Measurements from ENCODE around the gene PIGS. TPM values are rescaled to one million over a fixed set of nuclear protein-coding genes. Genes with fewer than 3 reads are reported as not detected.

PIGS gene
- total RNA-seq, 1 donor = 49.9 TPM

DNA sequence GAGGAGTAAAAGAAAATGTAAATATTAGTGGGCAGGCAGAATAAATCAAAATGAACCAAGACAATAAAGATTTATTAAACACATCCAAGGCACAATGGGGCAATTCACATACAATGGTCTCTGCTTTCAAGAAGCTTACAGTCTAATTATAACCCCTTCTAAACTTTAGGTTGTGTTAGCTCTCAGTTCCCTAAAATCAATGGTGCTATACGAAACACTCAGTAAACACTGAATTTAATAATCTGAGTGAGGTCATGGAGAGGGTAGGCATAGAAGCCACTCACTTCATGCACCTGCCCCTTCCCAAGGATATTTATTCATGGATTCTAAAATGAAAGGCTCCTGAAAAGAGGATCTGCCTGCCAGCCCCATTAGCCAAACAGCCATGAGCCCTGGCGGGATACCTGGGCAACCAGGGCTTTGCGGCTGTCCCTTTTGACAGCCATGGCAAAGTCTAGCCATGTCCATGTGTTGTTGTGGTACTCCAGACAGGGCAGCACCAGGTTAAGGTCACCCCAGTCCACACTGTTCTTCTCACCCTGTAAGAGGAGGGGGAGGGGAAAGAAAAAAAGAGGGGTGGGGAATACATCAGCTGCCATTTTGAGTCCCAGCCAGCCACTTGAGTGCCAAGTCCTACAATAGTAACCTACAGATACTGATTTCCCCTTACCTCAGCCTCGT lies 44.1 kb upstream of the PIGS start:
- Histone ChIP-seq H3K4me1 (ENCODE audit: insufficient read depth, low read length) (no peaks in the 10 kb centered on the region), H2AFZ (ENCODE audit: low read length) (no peak overlapping the region), H3K36me3 (ENCODE audit: insufficient read depth, low read length) (peaks cover 95% of the 10 kb centered on the region), H4K20me1 (ENCODE audit: insufficient read depth, low read length) (no peaks in the 10 kb centered on the region), H3K79me2 (ENCODE audit: insufficient read depth, low read length) (no peaks in the 10 kb centered on the region), H3K9me3 (ENCODE audit: low read depth, low read length) (no peaks in the 10 kb centered on the region), H3K27me3 (ENCODE audit: insufficient read depth, low read length) (no peaks in the 10 kb centered on the region), H3K27ac (ENCODE audit: low read depth, low read length) (no peak overlapping the region), H3K4me2 (ENCODE audit: insufficient read depth, low read length) (no peak overlapping the region), H3K4me3 (ENCODE audit: insufficient read depth, low read length) (no peak overlapping the region)
- TF ChIP-seq, protein P1, sequence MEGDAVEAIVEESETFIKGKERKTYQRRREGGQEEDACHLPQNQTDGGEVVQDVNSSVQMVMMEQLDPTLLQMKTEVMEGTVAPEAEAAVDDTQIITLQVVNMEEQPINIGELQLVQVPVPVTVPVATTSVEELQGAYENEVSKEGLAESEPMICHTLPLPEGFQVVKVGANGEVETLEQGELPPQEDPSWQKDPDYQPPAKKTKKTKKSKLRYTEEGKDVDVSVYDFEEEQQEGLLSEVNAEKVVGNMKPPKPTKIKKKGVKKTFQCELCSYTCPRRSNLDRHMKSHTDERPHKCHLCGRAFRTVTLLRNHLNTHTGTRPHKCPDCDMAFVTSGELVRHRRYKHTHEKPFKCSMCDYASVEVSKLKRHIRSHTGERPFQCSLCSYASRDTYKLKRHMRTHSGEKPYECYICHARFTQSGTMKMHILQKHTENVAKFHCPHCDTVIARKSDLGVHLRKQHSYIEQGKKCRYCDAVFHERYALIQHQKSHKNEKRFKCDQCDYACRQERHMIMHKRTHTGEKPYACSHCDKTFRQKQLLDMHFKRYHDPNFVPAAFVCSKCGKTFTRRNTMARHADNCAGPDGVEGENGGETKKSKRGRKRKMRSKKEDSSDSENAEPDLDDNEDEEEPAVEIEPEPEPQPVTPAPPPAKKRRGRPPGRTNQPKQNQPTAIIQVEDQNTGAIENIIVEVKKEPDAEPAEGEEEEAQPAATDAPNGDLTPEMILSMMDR (IDR thresholded peaks at IDR 0.05; ENCODE audit: extremely low read depth, low read depth, low read length) = no peak
- no peak for DNase-seq (ENCODE audit: insufficient read length, low spot score, missing footprints)

DNA sequence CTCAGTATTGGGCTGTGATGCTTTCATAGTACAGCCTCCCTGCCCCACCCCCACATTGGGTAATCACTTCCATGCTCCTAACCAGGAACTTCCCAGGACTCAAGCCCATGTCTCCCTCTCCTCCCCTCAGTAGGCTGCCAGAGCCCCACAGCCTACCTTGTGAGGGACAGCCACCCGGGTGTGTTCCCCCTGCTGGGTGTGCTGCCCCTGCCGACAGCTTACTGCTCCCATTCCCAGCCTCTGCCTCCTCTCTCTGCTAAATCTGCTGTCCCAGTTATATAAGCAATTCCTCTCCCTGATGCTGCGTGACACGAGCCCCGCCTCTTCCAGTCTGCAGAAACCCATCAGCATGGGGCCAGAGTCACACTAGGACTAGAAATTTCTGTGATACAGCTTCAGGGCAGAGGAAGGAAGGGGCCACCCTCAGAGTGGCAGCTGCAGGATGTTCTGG lies 42.6 kb upstream of the PIGS start, which contains the start of gene RSKR:
Gene RSKR, minus strand, starts transcription at position 255 of the 451 bp plus-strand sequence. Its CDS starts 24 bp downstream, at position 231.
- Histone ChIP-seq H3K36me3 (ENCODE audit: insufficient read depth, low read length) (peaks cover 86% of the 10 kb centered on the region), H4K20me1 (ENCODE audit: insufficient read depth, low read length) (no peaks in the 10 kb centered on the region), H3K27ac (ENCODE audit: low read depth, low read length) (no peak within 1 kb of the TSS), H2AFZ (ENCODE audit: low read length) (no peak within 1 kb of the TSS), H3K9me3 (ENCODE audit: low read depth, low read length) (no peaks in the 10 kb centered on the region), H3K27me3 (ENCODE audit: insufficient read depth, low read length) (no peaks in the 10 kb centered on the region), H3K79me2 (ENCODE audit: insufficient read depth, low read length) (no peaks in the 10 kb centered on the region), H3K4me2 (ENCODE audit: insufficient read depth, low read length) (no peak within 1 kb of the TSS), H3K4me3 (ENCODE audit: insufficient read depth, low read length) (no peak within 1 kb of the TSS), H3K4me1 (ENCODE audit: insufficient read depth, low read length) (no peaks in the 10 kb centered on the region)
- DNase-seq (ENCODE audit: insufficient read length, low spot score, missing footprints) = no peak
- TF ChIP-seq, protein P1 (IDR thresholded peaks at IDR 0.05; ENCODE audit: extremely low read depth, low read depth, low read length) = no peak

DNA sequence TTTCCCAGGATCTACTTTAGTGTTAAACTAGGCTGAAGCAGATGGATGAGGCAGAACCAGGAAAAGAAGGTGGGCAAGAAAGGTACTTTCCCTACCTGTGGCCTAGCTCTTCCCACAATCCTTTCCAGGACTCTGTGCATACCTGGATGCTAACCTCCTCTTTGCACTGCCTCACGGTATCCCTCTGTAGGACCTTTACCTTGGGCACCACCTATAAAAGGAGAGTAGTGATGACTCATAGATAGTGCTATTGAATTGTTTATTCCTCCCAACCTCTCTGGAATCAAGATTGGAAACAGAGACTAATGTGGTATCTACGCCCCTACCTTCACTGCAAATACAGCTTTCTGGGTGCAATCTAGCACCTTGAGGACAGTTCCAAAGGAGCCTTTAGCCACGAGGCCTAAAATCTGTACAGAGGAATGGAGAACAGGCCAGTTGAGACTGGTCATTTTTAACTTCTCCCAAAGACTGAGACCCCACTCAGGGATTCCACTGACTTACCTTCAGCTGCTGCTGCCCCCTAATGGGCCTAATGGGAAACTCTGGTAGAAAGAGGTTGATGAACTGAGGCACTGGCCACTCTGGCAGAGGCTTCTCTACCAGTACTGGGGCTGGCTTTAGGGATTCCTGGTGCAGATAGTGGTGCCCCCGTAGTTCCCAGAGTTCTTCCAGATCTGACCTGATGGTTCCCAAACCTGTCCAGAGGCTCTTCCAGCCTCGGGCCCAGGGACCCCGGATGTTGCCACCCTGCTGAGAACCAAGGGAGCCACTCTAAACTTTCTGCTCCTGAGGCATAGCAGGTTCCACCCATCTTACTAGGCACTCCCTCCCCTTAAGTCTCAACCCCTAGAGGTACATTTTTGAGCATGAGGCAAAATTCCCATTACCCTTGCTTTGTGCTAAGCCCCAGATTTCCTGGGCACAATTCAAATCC lies 41.9 kb upstream of the PIGS start:
- TF ChIP-seq, protein P1 (IDR thresholded peaks at IDR 0.05; ENCODE audit: extremely low read depth, low read depth, low read length) = peak; percentile 67
- peaks cover 78% of the 10 kb centered on the region for H3K36me3 ChIP-seq (ENCODE audit: insufficient read depth, low read length)
- H3K4me3 ChIP-seq (ENCODE audit: insufficient read depth, low read length) = no peak overlapping the region
- no peaks in the 10 kb centered on the region for H3K27me3 ChIP-seq (ENCODE audit: insufficient read depth, low read length)
- H3K4me2 ChIP-seq (ENCODE audit: insufficient read depth, low read length) = no peak overlapping the region
- H3K4me1 ChIP-seq (ENCODE audit: insufficient read depth, low read length) = no peaks in the 10 kb centered on the region
- H3K27ac ChIP-seq (ENCODE audit: low read depth, low read length) = no peak overlapping the region
- DNase-seq (ENCODE audit: insufficient read length, low spot score, missing footprints) = peak; percentile 69
- no peak overlapping the region for H2AFZ ChIP-seq (ENCODE audit: low read length)
- no peaks in the 10 kb centered on the region for H3K79me2 ChIP-seq (ENCODE audit: insufficient read depth, low read length)
- no peaks in the 10 kb centered on the region for H4K20me1 ChIP-seq (ENCODE audit: insufficient read depth, low read length)
- H3K9me3 ChIP-seq (ENCODE audit: low read depth, low read length) = no peaks in the 10 kb centered on the region

DNA sequence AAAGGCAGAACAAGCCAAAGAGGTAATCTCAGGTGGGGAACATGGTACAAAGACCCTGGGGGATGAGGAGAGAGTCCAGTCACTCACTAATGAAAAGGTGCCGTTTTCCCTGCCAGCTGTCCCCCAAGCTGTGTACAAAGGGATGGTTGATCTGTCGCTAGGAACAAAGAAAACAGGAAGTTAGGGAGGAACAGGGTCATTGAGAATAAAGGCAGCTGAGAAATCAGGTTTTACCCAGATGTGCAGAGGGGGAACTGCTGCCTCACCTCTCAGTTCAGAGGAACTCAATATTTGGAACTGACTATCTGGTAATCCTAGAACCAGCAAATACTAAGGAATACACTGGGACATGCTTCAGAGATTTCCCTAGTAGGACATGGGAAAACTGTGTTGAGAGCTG lies 41.2 kb upstream of the PIGS start:
- Histone ChIP-seq H3K4me3 (ENCODE audit: insufficient read depth, low read length) (no peak overlapping the region), H3K9me3 (ENCODE audit: low read depth, low read length) (no peaks in the 10 kb centered on the region), H3K79me2 (ENCODE audit: insufficient read depth, low read length) (no peaks in the 10 kb centered on the region), H3K27me3 (ENCODE audit: insufficient read depth, low read length) (no peaks in the 10 kb centered on the region), H3K36me3 (ENCODE audit: insufficient read depth, low read length) (peaks cover 74% of the 10 kb centered on the region), H2AFZ (ENCODE audit: low read length) (no peak overlapping the region), H3K4me1 (ENCODE audit: insufficient read depth, low read length) (no peaks in the 10 kb centered on the region), H4K20me1 (ENCODE audit: insufficient read depth, low read length) (no peaks in the 10 kb centered on the region), H3K27ac (ENCODE audit: low read depth, low read length) (no peak overlapping the region), H3K4me2 (ENCODE audit: insufficient read depth, low read length) (no peak overlapping the region)
- TF ChIP-seq, protein P1 (IDR thresholded peaks at IDR 0.05; ENCODE audit: extremely low read depth, low read depth, low read length) = no peak
- DNase-seq (ENCODE audit: insufficient read length, low spot score, missing footprints) = no peak

Measured in osteoblast (primary cell).